NT2/D1 (cell line): ENCODE data around the gene CYB561A3.

Source experiments
- SUZ12 ChIP-seq: IDR thresholded peaks from 2 replicates; pipeline ENCODE4 v1.6.1; 2011; ENCODE audit not compliant: insufficient read length, insufficient read depth; ENCODE audit errors: extremely low read depth
- YY1 ChIP-seq: IDR thresholded peaks from 2 replicates; pipeline ENCODE4 v1.6.1; 2011; ENCODE audit not compliant: insufficient read length, insufficient read depth
- ZNF274 ChIP-seq: IDR thresholded peaks from 2 replicates; pipeline ENCODE4 v1.6.1; 2011; ENCODE audit warnings: mild to moderate bottlenecking, low read depth, low read length

DNA sequence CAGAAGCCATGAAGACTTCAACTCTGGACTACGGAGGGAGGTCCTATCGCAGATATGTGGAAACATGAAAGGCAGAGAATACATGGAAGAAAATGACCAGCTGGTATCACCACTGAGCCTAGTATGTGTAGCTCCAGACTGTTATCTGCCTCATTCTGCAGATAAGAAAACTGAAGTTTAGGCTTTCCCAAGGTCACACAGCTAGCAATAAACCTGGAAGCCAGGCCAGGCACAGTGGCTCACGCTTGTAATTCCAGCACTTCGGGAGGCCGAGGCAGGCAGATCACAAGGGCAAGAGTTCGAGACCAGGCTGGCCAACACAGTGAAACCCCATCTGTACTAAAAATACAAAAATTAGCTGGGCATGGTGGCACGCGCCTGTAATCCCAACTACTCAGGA is 50.9 kb downstream of the CYB561A3 start:
- no peak for TF ChIP-seq YY1
- no peak for TF ChIP-seq ZNF274
- TF ChIP-seq SUZ12: no peak
